C4-2B (cell line): ENCODE data around the gene SYNGR3.

Experiments used
- ZFX ChIP-seq: fragments of 450-650 bp; IDR thresholded peaks from 2 replicates; pipeline ENCODE4 v1.6.1; 2017
- TF ChIP-seq, protein P1 (sequence below): fragments of 450-650 bp; conservative IDR thresholded peaks from 2 replicates; pipeline ENCODE4 v1.5.1; 2017; ENCODE audit warnings: mild to moderate bottlenecking

DNA sequence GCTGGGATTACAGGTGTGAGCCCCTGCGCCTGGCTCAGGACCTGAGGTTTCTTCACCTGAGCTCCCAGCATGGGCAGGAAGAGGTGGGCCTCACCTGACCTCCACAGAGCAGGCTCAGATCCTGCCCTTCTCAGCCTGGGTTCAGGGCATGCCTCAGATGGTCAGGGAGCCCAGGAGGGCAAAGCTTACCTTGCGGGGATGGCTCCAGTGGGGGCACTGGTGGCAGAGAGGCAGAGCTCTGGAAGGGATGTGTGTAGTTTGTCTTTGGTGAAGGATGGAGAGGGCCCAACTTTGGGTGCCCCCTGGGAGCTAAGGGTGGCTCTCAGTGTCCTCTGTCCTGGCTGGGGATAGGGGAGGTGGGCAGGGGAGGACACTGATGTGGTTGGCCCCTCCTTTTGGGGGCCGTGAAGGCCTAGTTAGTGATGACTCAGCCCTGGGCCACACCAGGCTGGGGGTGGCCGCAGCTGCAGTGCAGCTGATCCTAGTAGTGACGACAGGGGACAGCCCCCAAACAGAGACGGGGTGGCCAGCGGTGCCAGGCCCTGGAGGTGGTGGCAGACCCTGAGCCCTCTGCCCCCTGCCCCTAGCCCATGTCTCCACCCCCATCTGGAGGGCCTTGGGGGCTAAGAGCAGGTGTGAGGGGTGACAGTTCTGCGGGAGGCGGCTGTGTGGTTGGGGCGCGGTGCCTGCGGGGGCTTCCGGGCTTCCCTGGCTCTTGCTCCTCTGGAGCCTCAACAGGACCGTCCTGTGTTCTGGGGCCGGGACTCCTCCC lies 42.7 kb downstream of the SYNGR3 start:
- TF ChIP-seq, protein P1, sequence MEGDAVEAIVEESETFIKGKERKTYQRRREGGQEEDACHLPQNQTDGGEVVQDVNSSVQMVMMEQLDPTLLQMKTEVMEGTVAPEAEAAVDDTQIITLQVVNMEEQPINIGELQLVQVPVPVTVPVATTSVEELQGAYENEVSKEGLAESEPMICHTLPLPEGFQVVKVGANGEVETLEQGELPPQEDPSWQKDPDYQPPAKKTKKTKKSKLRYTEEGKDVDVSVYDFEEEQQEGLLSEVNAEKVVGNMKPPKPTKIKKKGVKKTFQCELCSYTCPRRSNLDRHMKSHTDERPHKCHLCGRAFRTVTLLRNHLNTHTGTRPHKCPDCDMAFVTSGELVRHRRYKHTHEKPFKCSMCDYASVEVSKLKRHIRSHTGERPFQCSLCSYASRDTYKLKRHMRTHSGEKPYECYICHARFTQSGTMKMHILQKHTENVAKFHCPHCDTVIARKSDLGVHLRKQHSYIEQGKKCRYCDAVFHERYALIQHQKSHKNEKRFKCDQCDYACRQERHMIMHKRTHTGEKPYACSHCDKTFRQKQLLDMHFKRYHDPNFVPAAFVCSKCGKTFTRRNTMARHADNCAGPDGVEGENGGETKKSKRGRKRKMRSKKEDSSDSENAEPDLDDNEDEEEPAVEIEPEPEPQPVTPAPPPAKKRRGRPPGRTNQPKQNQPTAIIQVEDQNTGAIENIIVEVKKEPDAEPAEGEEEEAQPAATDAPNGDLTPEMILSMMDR, result no peak
- TF ChIP-seq ZFX, result no peak
